GM12873 (cell line): Measurements from ENCODE around the gene COMP.

Experiments used
- TF ChIP-seq, protein P1 (sequence below): IDR thresholded peaks from 2 replicates; pipeline ENCODE4 v1.5.1; 2012; ENCODE audit warnings: low read depth, mild to moderate bottlenecking, moderate library complexity, low read length, control low read depth; ENCODE audit not compliant: insufficient read depth; ENCODE audit errors: missing control alignments

COMP gene

DNA sequence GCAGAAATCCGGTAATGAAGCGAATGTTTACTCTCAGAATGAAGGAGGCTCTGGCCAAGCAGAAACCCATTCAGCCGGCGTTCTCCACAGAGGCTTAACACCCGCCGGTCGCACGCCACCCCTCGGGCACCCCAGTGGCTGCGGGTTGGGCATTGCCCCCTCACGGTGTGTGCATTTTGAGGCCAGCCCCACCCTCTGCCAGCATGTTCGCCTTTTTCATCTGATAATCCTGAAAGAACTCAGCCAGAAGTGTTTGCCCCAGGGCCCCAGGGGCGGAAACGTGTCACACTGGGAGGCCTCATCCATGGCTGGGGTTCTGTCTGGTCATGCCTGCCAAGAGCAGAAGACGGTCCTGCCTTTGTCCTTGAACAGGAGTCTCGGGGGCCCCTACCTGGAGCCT is 34.2 kb downstream of the COMP start:
- TF ChIP-seq, protein P1, sequence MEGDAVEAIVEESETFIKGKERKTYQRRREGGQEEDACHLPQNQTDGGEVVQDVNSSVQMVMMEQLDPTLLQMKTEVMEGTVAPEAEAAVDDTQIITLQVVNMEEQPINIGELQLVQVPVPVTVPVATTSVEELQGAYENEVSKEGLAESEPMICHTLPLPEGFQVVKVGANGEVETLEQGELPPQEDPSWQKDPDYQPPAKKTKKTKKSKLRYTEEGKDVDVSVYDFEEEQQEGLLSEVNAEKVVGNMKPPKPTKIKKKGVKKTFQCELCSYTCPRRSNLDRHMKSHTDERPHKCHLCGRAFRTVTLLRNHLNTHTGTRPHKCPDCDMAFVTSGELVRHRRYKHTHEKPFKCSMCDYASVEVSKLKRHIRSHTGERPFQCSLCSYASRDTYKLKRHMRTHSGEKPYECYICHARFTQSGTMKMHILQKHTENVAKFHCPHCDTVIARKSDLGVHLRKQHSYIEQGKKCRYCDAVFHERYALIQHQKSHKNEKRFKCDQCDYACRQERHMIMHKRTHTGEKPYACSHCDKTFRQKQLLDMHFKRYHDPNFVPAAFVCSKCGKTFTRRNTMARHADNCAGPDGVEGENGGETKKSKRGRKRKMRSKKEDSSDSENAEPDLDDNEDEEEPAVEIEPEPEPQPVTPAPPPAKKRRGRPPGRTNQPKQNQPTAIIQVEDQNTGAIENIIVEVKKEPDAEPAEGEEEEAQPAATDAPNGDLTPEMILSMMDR: no peak

- TF ChIP-seq, protein P1: no peak
These were observed 36.6 kb downstream of the COMP start for GRCh38 chr19:18754501-18754900.

GRCh38 chr19:18751571-18751970 is 39.5 kb downstream of the COMP start:
- TF ChIP-seq, protein P1: no peak

DNA sequence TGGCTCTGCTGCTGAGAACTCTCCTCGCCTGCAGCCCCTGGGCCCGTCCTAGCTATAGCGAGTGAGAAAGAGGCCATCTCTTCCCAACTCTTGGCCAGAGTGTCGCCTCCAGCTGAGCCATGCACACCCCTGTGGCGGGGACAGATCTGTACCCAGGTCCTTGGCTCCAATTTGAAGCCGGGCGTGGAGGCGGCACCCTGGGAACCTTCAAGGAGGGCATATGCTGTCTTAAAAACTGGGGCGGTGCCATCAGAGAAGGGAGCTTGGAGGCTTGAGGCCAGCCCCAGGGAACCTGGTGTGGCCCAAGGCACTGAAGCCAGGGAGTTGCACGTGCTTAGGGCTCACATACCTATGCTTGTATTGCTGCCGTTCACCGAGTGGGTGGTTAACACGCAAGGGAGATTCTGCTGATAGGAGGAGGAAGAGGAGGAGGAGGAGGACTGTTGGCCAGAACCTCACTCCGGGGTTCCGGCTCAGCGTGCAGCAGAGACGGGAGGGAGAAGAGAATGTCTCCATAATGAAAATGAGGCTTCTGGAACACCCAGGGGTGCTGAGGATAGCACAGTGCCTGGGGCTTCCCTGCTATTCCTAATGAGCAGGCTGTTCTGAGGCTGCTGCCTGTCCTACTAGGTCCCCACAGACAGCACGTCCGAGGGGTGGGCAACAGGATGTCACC is 40.7 kb downstream of the COMP start:
- TF ChIP-seq, protein P1: no peak

- TF ChIP-seq, protein P1: no peak
These were observed 41.5 kb downstream of the COMP start for GRCh38 chr19:18749362-18750231.

- TF ChIP-seq, protein P1: no peak
These were observed 44.4 kb downstream of the COMP start for GRCh38 chr19:18746401-18747325.
